ENCODE data around the gene MBOAT2.

Gene MBOAT2

GRCh38 chr2:9002313-9002636 is 1.2 kb downstream of the MBOAT2 start:
- Histone ChIP-seq H3K79me2 (ENCODE audit: insufficient read depth, low read length) (peaks cover 69% of the 10 kb centered on the region), H3K9ac (ENCODE audit: low read depth, low read length) (peak overlapping the region; percentile 66), H3K4me2 (ENCODE audit: insufficient read depth, low read length) (peak overlapping the region; percentile 69), H3K36me3 (ENCODE audit: insufficient read depth, low read length) (no peaks in the 10 kb centered on the region), H3K9me3 (ENCODE audit: insufficient read depth, low read length, severe bottlenecking) (no peaks in the 10 kb centered on the region), H3K27me3 (ENCODE audit: insufficient read depth, low read length, poor library complexity) (no peaks in the 10 kb centered on the region), H4K20me1 (ENCODE audit: insufficient read depth, low read length) (peaks cover 15% of the 10 kb centered on the region; the same call in 1 of the 2 replicates), H3K27ac (ENCODE audit: low read length) (no peak overlapping the region; the same call in 1 of the 2 replicates), H2AFZ (ENCODE audit: low read depth, low read length) (no peak overlapping the region), H3K4me3 (ENCODE audit: low read depth in 1 of 2, low read length in 2 of 2) (peak overlapping the region; percentile 48 to 79; a peak in 3 of 4 replicates), H3K4me1 (ENCODE audit: insufficient read depth, low read length) (peaks cover 56% of the 10 kb centered on the region)
- TF ChIP-seq, protein P1, sequence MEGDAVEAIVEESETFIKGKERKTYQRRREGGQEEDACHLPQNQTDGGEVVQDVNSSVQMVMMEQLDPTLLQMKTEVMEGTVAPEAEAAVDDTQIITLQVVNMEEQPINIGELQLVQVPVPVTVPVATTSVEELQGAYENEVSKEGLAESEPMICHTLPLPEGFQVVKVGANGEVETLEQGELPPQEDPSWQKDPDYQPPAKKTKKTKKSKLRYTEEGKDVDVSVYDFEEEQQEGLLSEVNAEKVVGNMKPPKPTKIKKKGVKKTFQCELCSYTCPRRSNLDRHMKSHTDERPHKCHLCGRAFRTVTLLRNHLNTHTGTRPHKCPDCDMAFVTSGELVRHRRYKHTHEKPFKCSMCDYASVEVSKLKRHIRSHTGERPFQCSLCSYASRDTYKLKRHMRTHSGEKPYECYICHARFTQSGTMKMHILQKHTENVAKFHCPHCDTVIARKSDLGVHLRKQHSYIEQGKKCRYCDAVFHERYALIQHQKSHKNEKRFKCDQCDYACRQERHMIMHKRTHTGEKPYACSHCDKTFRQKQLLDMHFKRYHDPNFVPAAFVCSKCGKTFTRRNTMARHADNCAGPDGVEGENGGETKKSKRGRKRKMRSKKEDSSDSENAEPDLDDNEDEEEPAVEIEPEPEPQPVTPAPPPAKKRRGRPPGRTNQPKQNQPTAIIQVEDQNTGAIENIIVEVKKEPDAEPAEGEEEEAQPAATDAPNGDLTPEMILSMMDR (IDR thresholded peaks at IDR 0.05; ENCODE audit: borderline replicate concordance, extremely low read depth, low read length, poor library complexity, severe bottlenecking), result no peak
- no peak for TF ChIP-seq EZH2 (IDR thresholded peaks at IDR 0.05; ENCODE audit: borderline replicate concordance, low read depth, low read length, severe bottlenecking)
- DNase-seq (no peak), ATAC-seq (ENCODE audit: insufficient read depth, low read depth) (no peak)

- TF ChIP-seq EZH2 (IDR thresholded peaks at IDR 0.05; ENCODE audit: borderline replicate concordance, low read depth, low read length, severe bottlenecking), result no peak
- TF ChIP-seq, protein P1 (IDR thresholded peaks at IDR 0.05; ENCODE audit: borderline replicate concordance, extremely low read depth, low read length, poor library complexity, severe bottlenecking), result no peak
- H3K79me2 ChIP-seq (ENCODE audit: insufficient read depth, low read length), result peaks cover 74% of the 10 kb centered on the region
- peak overlapping the region; percentile 69 for H3K4me2 ChIP-seq (ENCODE audit: insufficient read depth, low read length)
- H4K20me1 ChIP-seq (ENCODE audit: insufficient read depth, low read length), result peaks cover 20% of the 10 kb centered on the region; the same call in 1 of the 2 replicates
- no peak overlapping the region for H3K27ac ChIP-seq (ENCODE audit: low read length)
- no peaks in the 10 kb centered on the region for H3K36me3 ChIP-seq (ENCODE audit: insufficient read depth, low read length)
- H3K4me3 ChIP-seq (ENCODE audit: low read depth in 1 of 2, low read length in 2 of 2), result peak overlapping the region in 1 of 2 experiments; percentile 79; a peak in 1 of 4 replicates
- ATAC-seq (ENCODE audit: insufficient read depth, low read depth) (no peak), DNase-seq (no peak)
- H3K4me1 ChIP-seq (ENCODE audit: insufficient read depth, low read length), result peaks cover 56% of the 10 kb centered on the region
- H3K9me3 ChIP-seq (ENCODE audit: insufficient read depth, low read length, severe bottlenecking), result no peaks in the 10 kb centered on the region
- H3K27me3 ChIP-seq (ENCODE audit: insufficient read depth, low read length, poor library complexity), result no peaks in the 10 kb centered on the region
- peak overlapping the region; percentile 66 for H3K9ac ChIP-seq (ENCODE audit: low read depth, low read length)
- no peak overlapping the region for H2AFZ ChIP-seq (ENCODE audit: low read depth, low read length)
These were observed 1.7 kb downstream of the MBOAT2 start for GRCh38 chr2:9001778-9002177.

GRCh38 chr2:9001229-9001628 is 2.3 kb downstream of the MBOAT2 start:
- peak overlapping the region; percentile 69 for H3K4me2 ChIP-seq (ENCODE audit: insufficient read depth, low read length)
- H3K4me3 ChIP-seq (ENCODE audit: low read depth in 1 of 2, low read length in 2 of 2), result no peak overlapping the region
- peaks cover 79% of the 10 kb centered on the region for H3K79me2 ChIP-seq (ENCODE audit: insufficient read depth, low read length)
- H3K9me3 ChIP-seq (ENCODE audit: insufficient read depth, low read length, severe bottlenecking), result no peaks in the 10 kb centered on the region
- H3K4me1 ChIP-seq (ENCODE audit: insufficient read depth, low read length), result peaks cover 56% of the 10 kb centered on the region
- no peak for DNase-seq
- H3K36me3 ChIP-seq (ENCODE audit: insufficient read depth, low read length), result no peaks in the 10 kb centered on the region
- no peak for ATAC-seq (ENCODE audit: insufficient read depth, low read depth)
- H2AFZ ChIP-seq (ENCODE audit: low read depth, low read length), result no peak overlapping the region
- peak overlapping the region; percentile 66; the same call in 1 of the 2 replicates for H3K9ac ChIP-seq (ENCODE audit: low read depth, low read length)
- peaks cover 25% of the 10 kb centered on the region; the same call in 1 of the 2 replicates for H4K20me1 ChIP-seq (ENCODE audit: insufficient read depth, low read length)
- TF ChIP-seq EZH2 (IDR thresholded peaks at IDR 0.05; ENCODE audit: borderline replicate concordance, low read depth, low read length, severe bottlenecking), result no peak
- TF ChIP-seq, protein P1 (IDR thresholded peaks at IDR 0.05; ENCODE audit: borderline replicate concordance, extremely low read depth, low read length, poor library complexity, severe bottlenecking), result no peak
- H3K27me3 ChIP-seq (ENCODE audit: insufficient read depth, low read length, poor library complexity), result no peaks in the 10 kb centered on the region
- no peak overlapping the region for H3K27ac ChIP-seq (ENCODE audit: low read length)
